Stimulated activated CD8-positive, alpha-beta memory T cell treated with anti-CD3 and anti-CD28 coated beads, Interleukin-4, amount 100 ng/mL, for 1 hour (primary cell): Measurements from ENCODE around the gene ATG16L2.
A peak's percentile ranks its signal among the peaks of the same experiment; 100 is the strongest.
"Not testable (repeated sequence)": the region's sequence is repeated elsewhere in the genome, so short reads cannot be mapped to it uniquely, and the experiment has no call there.

Experiments used
- DNase-seq, 2 donors: peaks; one replicate each; pipeline ENCODE4 v3.0.0-alpha.2; 2020; ENCODE audit warnings: low read depth in 2 of 2, low spot score in 1 of 2

ATG16L2 gene

DNA sequence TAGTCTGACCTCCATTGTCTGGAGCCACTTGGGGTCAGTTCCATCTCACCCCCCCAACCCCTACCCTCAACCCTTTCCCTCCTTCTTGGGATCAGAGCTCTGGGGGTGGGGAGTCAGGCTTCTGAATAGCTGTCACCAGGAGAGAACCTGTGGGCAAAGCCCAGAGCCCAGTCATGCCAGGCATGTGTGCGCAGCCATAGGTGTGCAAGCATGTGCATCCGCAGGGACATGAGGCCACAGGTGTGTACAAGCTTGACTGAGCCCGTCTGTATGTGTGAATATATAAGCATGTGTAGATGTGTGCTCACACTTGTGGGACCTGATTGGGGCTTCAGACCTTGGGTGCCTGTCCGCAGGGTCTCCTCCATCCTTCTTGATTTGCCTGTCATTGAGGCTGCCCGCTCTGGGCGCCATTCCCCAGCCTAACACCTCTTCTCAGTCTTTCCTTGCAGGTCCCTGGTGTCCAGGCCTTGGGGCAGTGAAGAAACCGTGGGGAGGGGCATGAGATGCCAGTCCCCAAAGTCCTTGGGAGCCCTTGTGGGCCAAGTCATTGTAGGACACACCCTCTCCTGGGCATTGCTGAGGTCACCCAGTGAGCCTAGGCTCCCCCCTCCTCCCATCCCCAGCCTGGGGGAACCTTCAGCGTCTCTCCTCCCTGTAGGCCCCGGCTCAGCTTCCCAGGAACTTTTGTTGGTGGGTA, 9.0 kb downstream of the ATG16L2 start:
- DNase-seq = no peak

- no peak for DNase-seq
Measured at GRCh38 chr11:72824020-72824419, 9.8 kb downstream of the ATG16L2 start.

DNA sequence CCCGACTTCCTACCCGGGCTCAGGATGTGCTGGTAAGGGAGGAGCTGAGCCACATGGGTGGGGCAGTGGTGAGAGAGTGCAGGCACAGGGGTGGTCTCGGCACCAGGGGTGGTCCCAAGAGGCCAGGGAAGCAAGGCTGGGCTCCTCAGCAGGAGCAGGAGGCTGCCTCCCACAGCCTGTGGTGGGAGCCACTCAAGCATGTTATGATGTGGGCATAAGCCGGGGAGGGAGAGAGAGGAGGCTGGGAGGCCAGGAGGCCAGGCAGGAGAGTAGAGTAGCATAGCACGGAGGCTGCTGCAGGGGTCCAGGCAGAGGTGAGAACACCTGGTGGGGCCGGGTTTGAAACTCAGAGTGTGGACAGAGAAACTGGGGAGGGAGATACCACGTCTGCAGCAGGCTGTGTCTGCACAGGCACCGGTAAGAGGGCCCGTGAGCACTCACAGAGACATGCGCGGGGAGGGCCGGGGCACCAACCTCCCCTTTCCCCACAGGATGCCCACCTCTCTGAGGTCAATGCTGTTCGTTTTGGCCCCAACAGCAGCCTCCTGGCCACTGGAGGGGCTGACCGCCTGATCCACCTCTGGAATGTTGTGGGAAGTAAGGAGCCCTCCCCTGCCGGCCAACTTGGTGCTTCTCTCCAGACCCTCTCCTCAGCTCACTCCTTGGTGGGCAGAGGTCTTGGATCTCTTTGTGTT, 10.7 kb downstream of the ATG16L2 start:
- DNase-seq = no peak

DNA sequence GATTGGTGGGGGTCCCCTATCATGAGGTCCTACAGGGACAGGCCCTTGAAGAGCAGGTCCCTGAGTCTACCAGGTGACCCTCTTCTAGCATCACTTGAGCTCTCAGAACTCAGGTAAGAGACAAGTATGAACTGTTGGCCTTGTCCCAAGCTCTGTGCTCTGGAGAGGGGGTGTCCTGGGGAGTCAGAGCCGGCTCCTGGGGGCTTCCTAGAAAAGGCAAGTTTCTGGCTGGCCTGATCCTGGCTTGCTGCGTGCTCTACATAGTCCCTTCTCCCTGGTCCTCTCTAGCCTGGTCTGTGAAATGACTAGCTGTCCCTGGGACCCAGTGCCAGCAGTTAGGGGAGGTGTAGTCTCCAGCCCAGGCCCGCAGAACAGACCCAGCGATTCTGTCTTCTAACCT, 11.4 kb downstream of the ATG16L2 start:
- no peak for DNase-seq

DNA sequence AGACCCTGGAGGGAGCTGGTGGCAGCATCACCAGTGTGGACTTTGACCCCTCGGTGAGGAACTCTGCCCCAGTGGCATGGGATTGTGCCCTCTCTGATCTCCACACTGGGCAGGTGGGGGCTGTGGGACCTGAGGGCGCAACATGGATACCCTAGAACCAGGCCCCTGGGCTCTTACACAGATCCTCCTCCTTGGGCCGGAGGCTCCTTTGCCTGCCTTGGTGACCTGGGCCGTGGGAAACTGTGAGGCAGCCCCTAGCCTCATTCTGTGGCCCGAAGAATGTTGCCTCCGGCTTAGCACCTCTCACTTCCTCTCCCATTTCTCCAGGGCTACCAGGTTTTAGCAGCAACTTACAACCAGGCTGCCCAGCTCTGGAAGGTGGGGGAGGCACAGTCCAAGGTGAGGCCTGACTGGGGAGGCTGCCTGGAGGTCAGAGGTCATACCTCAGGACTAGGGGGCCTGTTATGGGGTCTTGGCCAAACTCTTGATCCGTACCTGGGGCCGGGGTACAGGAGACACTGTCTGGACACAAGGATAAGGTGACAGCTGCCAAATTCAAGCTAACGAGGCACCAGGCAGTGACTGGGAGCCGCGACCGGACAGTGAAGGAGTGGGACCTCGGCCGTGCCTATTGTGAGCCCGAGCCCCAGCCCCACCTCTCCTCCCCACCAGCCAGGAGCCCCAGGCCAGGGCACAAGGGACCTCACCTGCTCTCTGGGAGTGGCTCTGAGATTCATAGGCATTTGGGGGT, 12.2 kb downstream of the ATG16L2 start:
- no peak for DNase-seq

DNA sequence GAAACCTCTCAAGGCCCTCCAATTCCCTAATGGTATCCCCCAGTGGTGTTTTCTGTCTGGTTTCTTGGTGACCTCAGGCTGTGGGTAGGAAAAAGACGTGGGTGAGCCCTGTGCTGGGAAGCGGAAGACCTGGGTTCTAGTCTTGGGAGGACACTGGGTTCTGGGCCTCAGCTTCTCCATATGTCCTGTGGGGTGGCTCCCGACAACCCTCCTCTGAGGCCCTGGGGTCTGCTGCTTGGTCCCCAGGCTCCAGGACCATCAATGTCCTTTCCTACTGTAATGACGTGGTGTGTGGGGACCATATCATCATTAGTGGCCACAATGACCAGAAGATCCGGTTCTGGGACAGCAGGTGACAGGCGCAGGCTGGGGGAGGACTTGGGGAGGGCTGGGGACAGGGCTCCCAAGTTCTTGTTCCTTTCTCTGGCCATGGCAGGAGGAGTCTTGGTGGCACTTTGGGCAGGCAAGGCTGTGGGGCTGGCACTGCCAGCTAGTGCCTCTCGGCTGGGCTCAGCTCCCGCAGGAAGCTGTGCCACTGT, 12.8 kb downstream of the ATG16L2 start:
- no peak for DNase-seq

GRCh38 chr11:72827656-72828055, 13.4 kb downstream of the ATG16L2 start:
- DNase-seq = not testable (repeated sequence)

- no peak for DNase-seq
Measured at GRCh38 chr11:72828081-72828567, 13.9 kb downstream of the ATG16L2 start.

GRCh38 chr11:72828692-72829101, 14.5 kb downstream of the ATG16L2 start:
- no peak for DNase-seq

DNA sequence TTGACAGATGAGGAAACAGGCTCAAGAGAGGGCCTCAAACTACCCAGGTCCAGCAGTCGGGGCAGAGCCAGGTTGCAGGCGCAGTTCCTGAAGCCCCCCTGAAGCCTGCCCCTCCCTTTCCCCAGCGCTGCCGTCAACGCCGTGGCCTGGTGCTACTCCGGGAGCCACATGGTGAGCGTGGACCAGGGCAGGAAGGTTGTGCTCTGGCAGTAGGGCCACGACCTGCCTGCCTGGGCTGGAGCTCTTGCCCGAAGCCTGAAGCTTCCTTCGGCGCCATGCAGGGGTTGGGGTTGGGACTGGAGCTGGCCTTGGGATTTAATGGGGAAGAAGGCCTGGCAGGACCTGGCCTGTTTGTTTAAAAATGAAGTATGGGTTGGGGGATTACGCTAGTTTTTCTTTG, 15.0 kb downstream of the ATG16L2 start:
- no peak for DNase-seq

GRCh38 chr11:72829884-72830533, 15.8 kb downstream of the ATG16L2 start:
- no peak for DNase-seq

DNA sequence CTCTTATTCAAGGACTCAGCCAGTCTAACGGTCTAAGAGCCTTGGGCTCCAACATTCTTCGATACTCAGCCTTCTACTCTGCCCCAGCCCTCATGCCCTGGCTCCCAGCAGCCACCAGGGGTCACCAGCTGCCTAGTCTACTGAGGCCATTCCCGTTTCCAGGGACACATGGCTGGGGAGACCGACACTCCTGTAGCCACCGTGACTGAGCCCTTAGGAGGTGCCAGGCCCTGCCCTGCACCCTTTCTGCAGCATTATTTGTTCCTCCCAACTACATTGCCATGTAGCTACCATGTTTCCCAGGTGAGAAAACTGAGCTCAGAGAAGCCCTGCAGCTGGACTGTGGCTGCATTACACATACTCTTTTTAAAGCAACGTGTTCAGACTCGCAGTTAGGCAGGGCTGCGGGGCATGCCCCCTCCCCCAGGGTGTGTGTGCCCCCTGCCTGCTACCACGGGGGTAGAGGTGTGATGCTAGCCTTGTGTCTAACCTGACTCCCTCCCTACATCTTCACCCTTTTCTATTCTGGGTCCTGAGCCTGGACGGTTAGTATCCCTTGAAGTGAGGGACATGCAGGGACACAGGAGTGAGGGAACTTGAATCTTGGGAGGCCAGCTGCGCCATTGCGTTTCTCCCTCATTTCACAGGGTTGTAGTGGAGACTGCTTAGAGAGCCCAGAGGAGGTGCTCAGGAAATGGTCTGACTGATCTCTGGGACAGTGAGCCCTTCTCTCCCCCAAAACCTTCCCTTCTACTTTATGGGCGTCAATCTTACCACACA, 17.5 kb downstream of the ATG16L2 start:
- peak in 1 of 2 donors; percentile 25 for DNase-seq

- no peak for DNase-seq
Measured at GRCh38 chr11:72832301-72833082, 18.3 kb downstream of the ATG16L2 start.

GRCh38 chr11:72833083-72833733, 19.0 kb downstream of the ATG16L2 start:
- no peak for DNase-seq

GRCh38 chr11:72833811-72834493, 19.7 kb downstream of the ATG16L2 start:
- DNase-seq = no peak

DNA sequence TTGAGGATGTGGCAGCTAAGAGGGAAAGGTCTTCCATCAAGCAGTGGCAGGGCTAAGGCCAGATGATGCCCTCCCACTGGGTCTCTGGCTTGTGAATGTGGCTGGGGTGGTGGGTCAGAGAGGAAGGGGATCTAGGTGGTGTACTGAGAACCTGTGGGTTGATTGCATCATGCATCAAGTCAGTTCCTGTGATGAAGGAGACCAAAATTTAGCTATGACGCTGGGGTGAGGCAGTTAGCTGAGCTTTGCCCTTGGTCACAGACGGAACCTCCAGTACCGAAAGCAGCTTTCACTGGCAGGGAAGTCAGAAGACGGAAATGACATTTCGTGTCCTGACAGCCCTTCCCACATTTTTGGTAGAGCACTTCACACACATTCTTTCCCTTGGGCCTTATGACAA, 20.7 kb downstream of the ATG16L2 start:
- no peak for DNase-seq

DNA sequence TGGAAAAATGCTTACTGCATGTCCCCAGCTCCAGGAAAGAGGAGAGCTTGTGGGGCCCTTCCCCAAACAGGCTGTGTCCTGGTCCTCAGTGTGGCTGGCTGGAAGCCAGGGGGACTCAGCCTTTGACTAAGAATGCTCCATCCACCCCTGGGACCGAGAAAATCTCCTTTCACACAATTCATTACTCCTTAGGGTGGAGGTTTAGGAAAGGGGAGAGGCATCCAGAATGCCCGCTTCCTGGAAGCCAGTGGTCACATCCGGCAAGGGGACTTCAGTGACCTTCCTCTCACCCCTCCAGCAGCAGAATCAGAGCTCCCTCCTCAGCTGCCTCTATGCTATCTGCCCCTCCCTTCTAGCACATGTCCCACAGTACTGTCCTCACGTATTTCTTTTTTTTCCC, 21.9 kb downstream of the ATG16L2 start:
- no peak for DNase-seq

- no peak for DNase-seq
Measured at GRCh38 chr11:72838691-72839305, 24.6 kb downstream of the ATG16L2 start.
